ENCODE results near the gene SECISBP2L. TPM values are rescaled to one million over a fixed set of nuclear protein-coding genes. Genes with fewer than 3 reads are reported as not detected.

SECISBP2L gene
- total RNA-seq, 1 donor from 2014 or later = 55.0 TPM

- H3K9me3 Mint-ChIP-seq (ENCODE audit: low read depth) = no peaks in the 10 kb centered on the region
- no peak for DNase-seq (ENCODE audit: low spot score, unreplicated experiment)
- TF ChIP-seq CTCF (IDR thresholded peaks at IDR 0.05; ENCODE audit: unreplicated experiment) = no peak
- no peaks in the 10 kb centered on the region for H3K27me3 Mint-ChIP-seq
- H3K4me1 Mint-ChIP-seq (ENCODE audit: low read depth) = peaks cover 5% of the 10 kb centered on the region
- H3K27ac Mint-ChIP-seq = no peak overlapping the region
- no peak overlapping the region for H3K4me3 Mint-ChIP-seq (ENCODE audit: low read depth)
- peaks cover 5% of the 10 kb centered on the region for H3K36me3 Mint-ChIP-seq (ENCODE audit: insufficient read depth)
Observed at GRCh38 chr15:49037546-49037940, 8.7 kb downstream of the SECISBP2L start.

- no peak for TF ChIP-seq CTCF (IDR thresholded peaks at IDR 0.05; ENCODE audit: unreplicated experiment)
- DNase-seq (ENCODE audit: low spot score, unreplicated experiment) = no peak
- H3K4me3 Mint-ChIP-seq (ENCODE audit: low read depth) = no peak overlapping the region
- no peak overlapping the region for H3K27ac Mint-ChIP-seq
- H3K9me3 Mint-ChIP-seq (ENCODE audit: low read depth) = no peaks in the 10 kb centered on the region
- no peaks in the 10 kb centered on the region for H3K27me3 Mint-ChIP-seq
- H3K36me3 Mint-ChIP-seq (ENCODE audit: insufficient read depth) = peaks cover 6% of the 10 kb centered on the region
- peaks cover 3% of the 10 kb centered on the region for H3K4me1 Mint-ChIP-seq (ENCODE audit: low read depth)
Observed at GRCh38 chr15:49036650-49037545, 9.3 kb downstream of the SECISBP2L start.

- H3K27ac Mint-ChIP-seq = no peak overlapping the region
- H3K4me1 Mint-ChIP-seq (ENCODE audit: low read depth) = peaks cover 3% of the 10 kb centered on the region
- no peak overlapping the region for H3K4me3 Mint-ChIP-seq (ENCODE audit: low read depth)
- no peaks in the 10 kb centered on the region for H3K27me3 Mint-ChIP-seq
- peaks cover 6% of the 10 kb centered on the region for H3K36me3 Mint-ChIP-seq (ENCODE audit: insufficient read depth)
- no peaks in the 10 kb centered on the region for H3K9me3 Mint-ChIP-seq (ENCODE audit: low read depth)
- no peak for DNase-seq (ENCODE audit: low spot score, unreplicated experiment)
- no peak for TF ChIP-seq CTCF (IDR thresholded peaks at IDR 0.05; ENCODE audit: unreplicated experiment)
Observed at GRCh38 chr15:49035825-49036224, 10.4 kb downstream of the SECISBP2L start.

GRCh38 chr15:49032601-49033145, 13.6 kb downstream of the SECISBP2L start:
- peaks cover 12% of the 10 kb centered on the region for H3K36me3 Mint-ChIP-seq (ENCODE audit: insufficient read depth)

More at GRCh38 chr15:49032601-49033145, 13.6 kb downstream of the SECISBP2L start:
- no peaks in the 10 kb centered on the region for H3K9me3 Mint-ChIP-seq (ENCODE audit: low read depth)
- no peaks in the 10 kb centered on the region for H3K27me3 Mint-ChIP-seq
- H3K4me1 Mint-ChIP-seq (ENCODE audit: low read depth) = peaks cover 3% of the 10 kb centered on the region
- no peak overlapping the region for H3K27ac Mint-ChIP-seq
- no peak for DNase-seq (ENCODE audit: low spot score, unreplicated experiment)
- H3K4me3 Mint-ChIP-seq (ENCODE audit: low read depth) = no peak overlapping the region
- TF ChIP-seq CTCF (IDR thresholded peaks at IDR 0.05; ENCODE audit: unreplicated experiment) = no peak

Data from progenitor cell of endocrine pancreas (in vitro differentiated cells).